Stimulated activated CD8-positive, alpha-beta memory T cell treated with anti-CD3 and anti-CD28 coated beads, Interleukin-15, amount 100 ng/mL, for 1 hour (primary cell): ENCODE measurements around the gene ECHS1.

Experiments used
- DNase-seq: peaks from one replicate; pipeline ENCODE4 v3.0.0-alpha.2; 2020; ENCODE audit warnings: low read depth

ECHS1 gene

GRCh38 chr10:133358162-133358924 is 14.8 kb downstream of the ECHS1 start:
- no peak for DNase-seq

- DNase-seq: no peak
Measured at GRCh38 chr10:133357285-133358161, 15.6 kb downstream of the ECHS1 start, which contains the start of gene FUOM. TSS of gene FUOM (minus strand) at chr10:133358019. CDS start at chr10:133358007, 12 bp downstream.

- no peak for DNase-seq
Measured at GRCh38 chr10:133356549-133357284, 16.4 kb downstream of the ECHS1 start.

GRCh38 chr10:133355991-133356390 is 17.2 kb downstream of the ECHS1 start:
- DNase-seq: no peak

- DNase-seq: no peak
Measured at GRCh38 chr10:133355266-133355665, 17.9 kb downstream of the ECHS1 start.

- no peak for DNase-seq
Measured at GRCh38 chr10:133354672-133355240, 18.4 kb downstream of the ECHS1 start.

GRCh38 chr10:133353988-133354605 is 19.1 kb downstream of the ECHS1 start:
- DNase-seq: no peak

- no peak for DNase-seq
Measured at GRCh38 chr10:133353202-133353959, 19.8 kb downstream of the ECHS1 start.

GRCh38 chr10:133351408-133352318 is 21.5 kb downstream of the ECHS1 start:
- no peak for DNase-seq

GRCh38 chr10:133350950-133351329 is 22.2 kb downstream of the ECHS1 start:
- DNase-seq: no peak

GRCh38 chr10:133350283-133350949 is 22.7 kb downstream of the ECHS1 start:
- DNase-seq: no peak

GRCh38 chr10:133349577-133350011 is 23.6 kb downstream of the ECHS1 start:
- no peak for DNase-seq

GRCh38 chr10:133349160-133349568 is 24.0 kb downstream of the ECHS1 start:
- DNase-seq: no peak

- DNase-seq: no peak
Measured at GRCh38 chr10:133347710-133348517, 25.2 kb downstream of the ECHS1 start.

- DNase-seq: no peak
Measured at GRCh38 chr10:133346413-133346812, 26.7 kb downstream of the ECHS1 start.

- no peak for DNase-seq
Measured at GRCh38 chr10:133344236-133344635, 28.9 kb downstream of the ECHS1 start.

GRCh38 chr10:133343558-133343957 is 29.6 kb downstream of the ECHS1 start:
- DNase-seq: no peak

GRCh38 chr10:133342942-133343341 is 30.2 kb downstream of the ECHS1 start:
- DNase-seq: no peak
